CD14-positive monocyte (primary cell): ENCODE data around the gene RTL5. TPM values are rescaled to one million over a fixed set of nuclear protein-coding genes. Genes with fewer than 3 reads are reported as not detected.

Experiments used
- DNase-seq, 3 donors: peaks; one replicate each; pipeline ENCODE4 v3.0.0-alpha.2; 2011 to 2022
- H2AFZ ChIP-seq: 2 replicates; pipeline ENCODE4 v1.6.0; 2012; ENCODE audit warnings: mild to moderate bottlenecking, low read depth, low read length, inconsistent platforms; ENCODE audit not compliant: insufficient read depth, poor library complexity, severe bottlenecking
- H3K27ac ChIP-seq, 2 donors: 1 replicate in 1 of 2; 2 replicates in 1 of 2; pipeline ENCODE4 v1.5.1; 2012 to 2013; ENCODE audit warnings: low read length in 2 of 2, control low read depth in 1 of 2, inconsistent platforms in 1 of 2, low read depth in 1 of 2, mild to moderate bottlenecking in 1 of 2
- H3K27me3 ChIP-seq, 2 donors: one replicate each; pipeline versions ENCODE4 v1.6.0 to v1.6.1; 2011 to 2013; ENCODE audit warnings: low read length in 2 of 2; ENCODE audit not compliant: control insufficient read depth in 2 of 2, insufficient read depth in 2 of 2
- H3K36me3 ChIP-seq, 2 donors: replicated peaks in 1 of 2; 1 replicate in 1 of 2; 2 replicates in 1 of 2; pipeline versions ENCODE4 v1.5.1 to v1.6.1; 2012 to 2013; ENCODE audit warnings: low read length in 2 of 2, control low read depth in 1 of 2, inconsistent platforms in 1 of 2, mild to moderate bottlenecking in 1 of 2; ENCODE audit not compliant: insufficient read depth in 2 of 2, control insufficient read depth in 1 of 2
- H3K4me1 ChIP-seq, 2 donors: 1 replicate in 1 of 2; 2 replicates in 1 of 2; pipeline versions ENCODE4 v1.5.1 to v1.6.1; 2012 to 2013; ENCODE audit warnings: low read length in 2 of 2, control low read depth in 1 of 2, inconsistent platforms in 1 of 2, mild to moderate bottlenecking in 1 of 2, moderate library complexity in 1 of 2; ENCODE audit not compliant: insufficient read depth in 2 of 2, control insufficient read depth in 1 of 2
- H3K4me2 ChIP-seq: replicated peaks from 2 replicates; pipeline ENCODE3; 2012; ENCODE audit warnings: low read length, moderate library complexity, mild to moderate bottlenecking; ENCODE audit not compliant: poor library complexity, severe bottlenecking; ENCODE audit errors: extremely low read depth
- H3K4me3 ChIP-seq, 3 experiments: fragments of 200-600 bp in 1 of 3; sonication (generic) in 1 of 3; replicated peaks in 1 of 3; 1 replicate in 2 of 3; 2 replicates in 1 of 3; pipeline ENCODE4 v1.5.1; 2011 to 2013; ENCODE audit warnings: low read length in 3 of 3, mild to moderate bottlenecking in 3 of 3, control low read depth in 2 of 3, low read depth in 2 of 3, inconsistent platforms in 1 of 3, moderate library complexity in 1 of 3
- H3K79me2 ChIP-seq: 2 replicates; pipeline ENCODE4 v1.6.0; 2012; ENCODE audit warnings: mild to moderate bottlenecking, control low read depth, inconsistent platforms, low read length, moderate library complexity; ENCODE audit not compliant: insufficient read depth
- H3K9ac ChIP-seq: 2 replicates; pipeline ENCODE4 v1.6.0; 2017; ENCODE audit warnings: low read length, mild to moderate bottlenecking; ENCODE audit not compliant: insufficient read depth, poor library complexity, severe bottlenecking
- H3K9me3 ChIP-seq, 2 donors: replicated peaks in 1 of 2; 1 replicate in 1 of 2; 2 replicates in 1 of 2; pipeline versions ENCODE4 v1.5.1 to v1.6.1; 2012 to 2013; ENCODE audit warnings: low read length in 2 of 2, control low read depth in 1 of 2; ENCODE audit not compliant: control insufficient read depth in 1 of 2, insufficient read depth in 1 of 2
- H4K20me1 ChIP-seq: 2 replicates; pipeline ENCODE4 v1.6.0; 2012; ENCODE audit warnings: mild to moderate bottlenecking, low read length, control low read depth, moderate library complexity; ENCODE audit not compliant: insufficient read depth
- H3K27ac Mint-ChIP-seq, 7 donors: one replicate each; pipeline ENCODE4 v1.8.0; 2020; ENCODE audit warnings: mild to moderate bottlenecking in 7 of 7, mixed read lengths in 7 of 7, moderate library complexity in 6 of 7, inconsistent platforms in 2 of 7
- H3K27me3 Mint-ChIP-seq, 3 donors: one replicate each; pipeline ENCODE4 v1.8.0; 2021 to 2022; ENCODE audit warnings: low read depth in 3 of 3, mild to moderate bottlenecking in 3 of 3, mixed read lengths in 3 of 3, moderate library complexity in 3 of 3, inconsistent platforms in 1 of 3
- H3K36me3 Mint-ChIP-seq, 2 donors: one replicate each; pipeline ENCODE4 v1.8.0; 2020; ENCODE audit warnings: mixed read lengths in 2 of 2, inconsistent platforms in 1 of 2, mild to moderate bottlenecking in 1 of 2
- H3K4me1 Mint-ChIP-seq: one replicate; pipeline ENCODE4 v1.8.0; 2020; ENCODE audit warnings: mild to moderate bottlenecking, mixed read lengths
- H3K4me3 Mint-ChIP-seq, 2 donors: one replicate each; pipeline ENCODE4 v1.8.0; 2020; ENCODE audit warnings: mild to moderate bottlenecking in 2 of 2, mixed read lengths in 2 of 2, moderate library complexity in 1 of 2
- H3K9me3 Mint-ChIP-seq, 7 donors: one replicate each; pipeline ENCODE4 v1.8.0; 2020 to 2022; ENCODE audit warnings: mixed read lengths in 7 of 7, mild to moderate bottlenecking in 6 of 7, moderate library complexity in 6 of 7, inconsistent platforms in 2 of 7
- CTCF ChIP-seq: fragments of 200-600 bp; IDR thresholded peaks from one replicate; pipeline ENCODE4 v1.8.0; 2022; ENCODE audit warnings: antibody characterized with exemption, mild to moderate bottlenecking
- WGBS: methylation state at CpG from one replicate; pipeline ENCODE4 v1.1.5; 2013; ENCODE audit warnings: missing lambda C conversion rate; ENCODE audit not compliant: insufficient coverage; 5-methylcytosine and 5-hydroxymethylcytosine counted together
- intact Hi-C, 2 donors: fragments of 100-400 bp; cut with micrococcal nuclease; formaldehyde crosslinking; loops; one replicate each; pipeline versions ENCODE4 v1.15.0 to v1.15.1; 2023
- polyA plus RNA-seq, 3 donors: library from polyadenylated mRNA; depleted of rRNA in 1 of 3; unstranded in 2 of 3; stranded (reverse) in 1 of 3; fragments of 300-500 nt in 2 of 3; fragments of >200 nt in 1 of 3; fragmentation: Illumina TruSeq in 2 of 3; gene quantifications; 1 replicate in 2 of 3; 2 replicates in 1 of 3; pipeline ENCODE4 v1.2.3, GENCODE V29; 2012 to 2021

RTL5 gene
- polyA plus RNA-seq, 3 donors = 0.24 to 4.9 (median 0.59) TPM

- H3K4me1 ChIP-seq = peaks cover 46 to 48% of the 10 kb centered on the region in 2 donors
- no peak overlapping the region for H3K9ac ChIP-seq
- no peaks in the 10 kb centered on the region for H3K36me3 ChIP-seq
- no peak for TF ChIP-seq CTCF
- intact Hi-C loops = no loop called here
- no peaks in the 10 kb centered on the region for H3K9me3 ChIP-seq
- no peaks in the 10 kb centered on the region for H4K20me1 ChIP-seq
- H2AFZ ChIP-seq = peak overlapping the region; percentile 49
- H3K4me1 Mint-ChIP-seq = peaks cover 59% of the 10 kb centered on the region
- peak overlapping the region; percentile 54 to 83 for H3K4me3 Mint-ChIP-seq
- peaks cover 0 to 6% of the 10 kb centered on the region in 2 donors for H3K36me3 Mint-ChIP-seq
- peak overlapping the region; percentile 55 for H3K4me2 ChIP-seq
- peak; percentile 50 to 56 (median 53) for DNase-seq
- H3K27me3 ChIP-seq = no peaks in the 10 kb centered on the region
- peaks cover 0 to 25% (median 0%) of the 10 kb centered on the region in 3 donors for H3K27me3 Mint-ChIP-seq
- WGBS = no CpG with 5 or more reads among the region's 7 CpGs
- H3K4me3 ChIP-seq = peak overlapping the region in 1 of 3 experiments; percentile 34
- H3K27ac Mint-ChIP-seq = peak overlapping the region; percentile 88 to 95 (median 92)
- peak overlapping the region; percentile 67 to 77 for H3K27ac ChIP-seq
- H3K79me2 ChIP-seq = no peaks in the 10 kb centered on the region
- peaks cover 0 to 5% (median 0%) of the 10 kb centered on the region in 7 donors for H3K9me3 Mint-ChIP-seq
Measured at GRCh38 chrX:72080150-72080549, 51.6 kb downstream of the RTL5 start.

GRCh38 chrX:72079607-72080006, 52.1 kb downstream of the RTL5 start:
- peak overlapping the region; percentile 55 for H3K4me2 ChIP-seq
- H3K4me1 ChIP-seq = peaks cover 46 to 48% of the 10 kb centered on the region in 2 donors
- H4K20me1 ChIP-seq = no peaks in the 10 kb centered on the region
- Mint-ChIP-seq H3K27me3 (peaks cover 0 to 25% (median 0%) of the 10 kb centered on the region in 3 donors), H3K4me1 (peaks cover 59% of the 10 kb centered on the region), H3K9me3 (peaks cover 0 to 5% (median 0%) of the 10 kb centered on the region in 7 donors), H3K4me3 (peak overlapping the region; percentile 54 to 83), H3K27ac (peak overlapping the region; percentile 88 to 95 (median 92)), H3K36me3 (peaks cover 0 to 6% of the 10 kb centered on the region in 2 donors)
- H3K9ac ChIP-seq = no peak overlapping the region
- peak overlapping the region in 1 of 3 experiments; percentile 34 for H3K4me3 ChIP-seq
- no peak for TF ChIP-seq CTCF
- H3K9me3 ChIP-seq = no peaks in the 10 kb centered on the region
- no peaks in the 10 kb centered on the region for H3K36me3 ChIP-seq
- peak; percentile 35 to 62 (median 55) for DNase-seq
- no peaks in the 10 kb centered on the region for H3K79me2 ChIP-seq
- WGBS = 0% methylated on average over 2 of the region's 12 CpGs
- H3K27ac ChIP-seq = peak overlapping the region; percentile 67 to 77
- no peaks in the 10 kb centered on the region for H3K27me3 ChIP-seq
- intact Hi-C loops = no loop called here
- peak overlapping the region; percentile 49 for H2AFZ ChIP-seq
